HG03066 (cell line): ENCODE results near the gene GGT7.
"Not testable (repeated sequence)": the region's sequence is repeated elsewhere in the genome, so short reads cannot be mapped to it uniquely, and the experiment has no call there.

Experiments used
- ATAC-seq: cut with Tn5 transposase; IDR thresholded peaks from one replicate; pipeline ENCODE4 v1.9.1; 2021; ENCODE audit warnings: low read depth; ENCODE audit not compliant: unreplicated experiment

Gene GGT7

GRCh38 chr20:34883809-34884208, 11.2 kb upstream of the GGT7 start:
- ATAC-seq = no peak

DNA sequence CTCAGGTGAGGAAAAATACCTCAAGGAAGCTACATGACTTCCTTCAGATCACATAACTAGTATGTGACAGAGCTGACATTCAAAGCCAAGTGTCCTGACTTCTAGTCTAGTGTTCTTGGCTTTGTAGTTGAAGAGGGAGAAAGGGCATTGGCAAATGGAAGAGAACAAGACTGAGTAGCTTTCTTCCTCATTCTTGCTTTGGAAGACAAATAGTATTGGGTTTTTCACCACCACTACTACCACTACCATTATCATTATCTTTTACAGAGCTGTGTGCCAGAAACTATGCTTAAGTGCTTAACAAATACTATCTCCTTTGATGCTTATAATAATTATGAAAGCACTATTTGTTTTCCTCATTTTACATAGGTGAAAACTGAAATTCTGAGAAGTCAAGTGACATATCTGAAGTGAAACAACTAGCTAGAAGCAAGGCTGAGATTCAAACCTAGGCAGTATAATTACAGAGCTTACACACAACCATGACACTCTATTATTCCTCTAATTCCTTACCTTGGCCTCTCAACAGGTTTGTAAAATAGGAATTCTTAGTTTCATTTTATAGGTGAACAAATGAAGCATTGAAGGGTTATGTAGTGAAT, 10.5 kb upstream of the GGT7 start:
- no peak for ATAC-seq

DNA sequence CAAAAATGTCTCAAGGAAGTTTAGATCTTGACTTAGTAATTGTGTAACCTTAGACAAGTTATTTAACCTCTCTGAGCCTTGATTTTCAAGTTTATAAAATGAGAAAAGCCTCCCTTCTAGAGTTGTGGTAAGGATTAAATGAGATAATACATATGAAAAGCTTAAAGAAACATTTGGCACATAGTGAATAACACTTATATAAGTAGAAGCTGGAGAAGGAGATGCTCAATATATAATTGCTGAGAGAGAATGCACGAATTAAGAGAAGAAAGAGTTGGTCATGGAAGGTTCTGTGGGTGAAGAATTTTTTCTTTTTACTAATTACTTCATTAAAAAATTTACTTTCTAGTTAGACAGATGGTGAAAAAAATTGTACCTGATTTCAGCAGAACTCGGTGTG, 9.0 kb upstream of the GGT7 start:
- ATAC-seq = no peak

DNA sequence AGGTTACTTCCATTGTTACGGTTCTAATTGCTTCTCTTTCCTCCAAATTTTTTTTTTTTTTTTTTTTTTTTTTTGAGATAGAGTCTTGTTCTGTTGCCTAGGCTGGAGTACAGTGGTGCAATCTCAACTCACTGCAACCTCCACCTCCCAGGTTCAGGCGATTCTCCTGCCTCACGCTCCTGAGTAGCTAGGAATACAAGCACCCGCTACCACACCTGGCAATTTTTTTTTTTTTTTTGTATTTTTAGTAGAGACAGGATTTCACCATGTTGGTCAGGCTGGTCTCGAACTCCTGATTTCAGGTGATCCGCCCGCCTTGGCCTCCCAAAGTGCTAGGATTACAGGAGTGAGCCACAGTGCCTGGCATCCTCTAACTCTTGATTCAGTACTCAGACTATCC, 8.3 kb upstream of the GGT7 start:
- not testable (repeated sequence) for ATAC-seq

GRCh38 chr20:34880215-34880850, 7.7 kb upstream of the GGT7 start:
- ATAC-seq = no peak

DNA sequence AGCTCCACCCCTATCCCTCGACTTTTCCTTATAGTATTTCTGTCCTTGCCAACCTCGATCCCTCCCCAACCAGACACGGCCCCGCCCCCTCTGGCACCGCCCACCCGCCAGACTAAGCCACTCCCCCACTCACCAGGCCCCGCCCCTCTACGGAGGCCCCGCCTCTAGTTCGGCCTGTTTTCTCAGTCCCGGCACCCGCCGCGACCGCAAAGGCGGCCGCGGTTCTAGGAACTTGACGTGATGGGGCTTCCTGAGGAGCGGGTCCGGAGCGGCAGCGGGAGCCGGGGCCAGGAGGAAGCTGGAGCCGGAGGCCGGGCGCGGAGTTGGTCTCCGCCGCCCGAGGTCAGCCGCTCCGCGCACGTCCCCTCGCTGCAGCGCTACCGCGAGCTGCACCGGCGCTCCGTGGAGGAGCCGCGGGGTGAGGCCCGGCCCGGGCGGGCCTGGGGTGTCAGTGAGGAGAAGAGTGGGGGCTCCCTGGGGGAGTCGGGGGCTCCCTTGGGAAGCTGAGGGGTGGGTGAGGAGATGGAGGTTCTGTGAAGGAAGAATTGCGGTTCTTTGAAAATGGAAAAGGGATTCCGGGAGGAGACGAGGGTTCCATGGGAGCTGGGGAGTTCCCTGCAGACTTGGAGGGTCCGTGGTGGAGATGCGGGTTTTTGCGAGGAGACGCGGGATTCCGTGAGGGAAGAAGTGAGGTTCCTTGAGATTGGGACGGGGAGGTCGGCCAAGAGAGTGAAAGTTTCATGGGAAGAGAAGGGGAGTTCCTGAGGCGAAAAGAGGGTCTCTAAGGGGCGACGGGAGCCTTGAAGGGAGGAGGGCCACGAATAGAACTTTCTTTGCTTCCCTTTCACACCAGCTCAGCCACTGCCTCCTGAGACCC, 4.0 kb upstream of the GGT7 start, which contains the start of gene ACSS2:
TSS of gene ACSS2 (plus strand) at position 207 of the 877 bp plus-strand sequence. CDS start at position 241, 34 bp downstream.
- ATAC-seq = peak; percentile 24

DNA sequence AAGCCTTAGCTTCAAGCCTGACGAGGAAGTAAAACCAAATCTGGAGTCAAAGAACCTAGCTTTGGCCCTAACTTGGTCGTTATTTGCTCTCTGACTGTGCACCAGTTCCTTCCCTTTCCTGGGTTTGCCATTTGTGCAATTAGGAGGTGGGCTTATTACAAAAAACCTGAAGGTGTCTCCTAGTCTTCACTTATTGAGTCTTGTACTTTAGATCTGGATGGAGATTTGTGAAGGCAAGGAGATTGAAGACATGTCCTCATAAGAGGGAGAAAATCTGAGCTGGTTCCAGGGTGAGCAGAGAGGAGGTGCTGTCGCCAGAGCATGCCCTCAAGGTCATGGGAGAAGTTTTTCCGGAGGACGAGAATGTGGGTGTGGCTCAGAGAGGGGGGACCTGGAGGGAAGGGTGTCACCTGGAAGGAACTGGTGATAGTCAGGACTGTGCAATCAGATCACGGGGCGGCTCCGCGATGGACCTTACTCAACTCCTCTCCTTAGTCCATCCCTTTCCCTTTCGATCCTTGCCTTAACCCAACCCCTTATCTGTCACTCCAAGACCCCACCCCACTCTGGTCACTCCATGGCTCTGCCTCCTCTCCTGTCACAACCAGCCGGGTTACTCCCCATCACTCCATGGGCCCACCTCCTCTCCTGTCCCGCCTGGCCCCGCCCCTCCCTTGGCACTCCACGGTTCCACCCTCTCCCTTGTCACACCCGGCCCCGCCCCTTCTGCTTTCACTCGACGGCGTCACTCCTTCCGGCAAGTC, 3.2 kb upstream of the GGT7 start:
- peak; percentile 67 for ATAC-seq

DNA sequence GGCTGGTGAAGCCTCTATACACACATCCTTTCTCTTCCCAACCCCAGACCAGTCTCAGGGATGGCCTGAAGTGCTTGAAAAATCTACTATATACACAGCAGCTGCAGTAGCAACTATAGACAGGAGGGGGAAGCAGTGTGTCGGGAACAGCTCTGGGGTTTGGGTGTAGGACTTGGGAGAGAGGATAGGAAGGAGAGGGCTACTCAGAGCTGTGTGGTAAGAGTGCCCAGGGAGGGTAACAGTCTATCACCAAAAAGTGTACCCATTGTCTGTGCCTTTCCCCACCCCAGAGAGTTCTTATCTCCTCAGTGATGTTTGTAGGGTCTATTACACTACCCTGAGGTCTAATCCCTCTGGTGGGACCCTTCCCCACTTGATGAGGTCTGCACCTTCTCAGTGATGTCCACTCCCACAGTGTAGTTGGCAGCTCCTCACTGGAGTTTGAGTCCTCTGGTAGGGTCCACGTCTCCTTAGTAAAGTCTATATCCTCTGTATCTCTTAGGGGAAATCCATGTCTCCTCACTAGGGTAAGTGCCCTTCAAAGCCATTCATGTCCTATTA, 1.5 kb upstream of the GGT7 start:
- no peak for ATAC-seq

DNA sequence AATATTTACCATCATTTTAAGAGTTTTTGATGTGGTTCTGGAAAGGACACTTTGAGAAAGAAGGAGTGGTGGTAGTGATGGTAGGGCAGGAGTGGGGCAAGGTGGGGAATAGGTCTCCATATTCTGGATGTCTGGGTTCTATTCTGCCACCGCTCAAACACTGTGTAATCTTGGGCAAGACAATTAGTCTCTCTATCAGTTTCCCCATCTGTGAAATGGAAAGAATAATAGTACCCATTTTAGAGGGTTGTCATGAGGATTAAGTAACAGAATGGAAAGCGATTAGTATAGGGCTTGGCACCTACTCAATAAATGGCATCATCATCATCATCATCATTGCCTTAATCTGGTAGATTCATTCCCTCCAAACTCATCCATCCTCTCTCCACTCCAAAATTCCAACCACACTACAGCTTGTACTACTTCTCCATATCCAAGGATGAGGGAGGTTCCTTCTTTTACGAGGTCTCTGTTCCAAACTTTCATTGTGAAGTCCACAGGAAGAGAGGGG, 982 bp upstream of the GGT7 start:
- ATAC-seq = no peak

- ATAC-seq = no peak
Measured at GRCh38 chr20:34871966-34872621, 562 bp downstream of the GGT7 start.

DNA sequence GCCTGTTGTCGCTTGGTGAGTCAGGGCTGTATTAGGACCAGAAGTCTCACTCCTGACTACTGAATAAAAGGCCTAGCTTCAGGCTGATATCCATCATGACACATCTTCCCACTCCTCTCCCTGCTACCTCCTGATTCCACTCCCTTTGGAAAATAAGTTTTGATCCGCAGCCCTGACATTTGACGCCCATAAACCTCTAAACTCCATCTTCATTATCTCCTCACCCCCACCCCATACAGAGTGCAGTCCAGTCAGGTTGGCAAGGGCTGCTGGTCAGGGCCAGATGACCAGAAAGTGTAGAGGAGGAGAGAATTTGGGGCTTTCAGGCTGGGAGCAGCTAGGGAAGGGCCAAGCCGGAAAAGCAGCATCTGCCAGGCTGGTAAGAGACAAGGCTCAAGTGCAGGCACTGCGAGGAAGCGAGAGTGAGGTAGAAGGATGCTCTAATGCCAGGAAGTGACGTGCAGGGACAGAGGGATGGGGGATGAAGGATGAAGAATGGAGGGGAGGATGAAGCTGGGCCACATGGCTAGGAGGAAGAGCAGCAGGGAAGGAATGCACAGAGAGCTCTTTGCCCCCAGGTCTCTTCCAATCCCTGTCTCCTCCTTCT, 1.2 kb downstream of the GGT7 start:
- ATAC-seq = no peak

- no peak for ATAC-seq
Measured at GRCh38 chr20:34864216-34864615, 8.4 kb downstream of the GGT7 start.

- no peak for ATAC-seq
Measured at GRCh38 chr20:34863421-34863965, 9.2 kb downstream of the GGT7 start.

GRCh38 chr20:34862724-34863123, 9.9 kb downstream of the GGT7 start:
- ATAC-seq = no peak

GRCh38 chr20:34861386-34862084, 11.1 kb downstream of the GGT7 start:
- no peak for ATAC-seq

- ATAC-seq = no peak
Measured at GRCh38 chr20:34859826-34860545, 12.7 kb downstream of the GGT7 start.

GRCh38 chr20:34859367-34859766, 13.3 kb downstream of the GGT7 start:
- ATAC-seq = no peak

DNA sequence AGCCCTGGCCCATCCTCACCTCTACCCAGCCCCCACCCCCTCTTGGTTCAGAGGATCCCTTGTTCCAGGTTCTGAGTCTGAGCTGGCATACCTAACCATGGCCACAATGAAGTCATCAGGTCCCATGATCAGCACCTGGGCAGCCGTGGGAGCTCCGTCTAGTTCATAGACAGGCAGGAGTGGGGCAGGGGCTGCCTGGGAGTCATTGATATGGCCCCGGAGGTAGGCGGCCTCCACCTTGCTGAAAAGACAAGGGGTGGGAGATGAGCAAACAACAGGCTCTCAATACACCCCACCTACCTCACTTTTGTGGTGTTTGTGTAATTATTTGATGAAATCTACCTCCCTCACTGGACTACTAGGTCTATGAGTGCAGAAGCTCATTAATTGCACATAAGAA, 20.4 kb downstream of the GGT7 start:
- ATAC-seq = no peak
